K562 (cell line): Measurements from ENCODE around the gene SEZ6L. TPM values are rescaled to one million over a fixed set of nuclear protein-coding genes. Genes with fewer than 3 reads are reported as not detected.

Experiments
- ATAC-seq: fragments of 200-7000 bp; cut with Tn5 transposase; 3 replicates; pipeline ENCODE4 v1.9.1; 2020; ENCODE audit warnings: moderate library complexity
- BruUV-seq: library from RNA; stranded (reverse); fragments of 400-500 nt; replicated peaks from 2 replicates; lab custom pipeline; 2021; lab: Mats Ljungman, UMichigan
- CTCF ChIA-PET: fragments of 300-600 bp; formaldehyde crosslinking; extraction: SDS; loops from one replicate; lab custom pipeline; 2021; ENCODE audit warnings: low intra/inter-chr PET ratio; lab: Yijun Ruan, JAX
- POLR2A ChIA-PET: fragments of 300-600, 350-650 bp; sonication (Branson Sonifier 250); formaldehyde crosslinking; extraction: SDS; loops from one replicate; lab custom pipeline; 2021; ENCODE audit warnings: antibody characterized with exemption, inconsistent platforms; lab: Yijun Ruan, JAX
- DNase-seq, 4 experiments: peaks; one replicate each; pipeline versions ENCODE4 v3.0.0 to v3.0.0-alpha.2; 2011 to 2018; ENCODE audit warnings: low spot score in 3 of 4, mixed read lengths in 3 of 4; ENCODE audit errors: extremely low read depth in 1 of 4
- FAIRE-seq: peaks from 2 replicates; lab custom pipeline; 2011; peaks lifted over from hg19 to GRCh38; lab: Jason Lieb, UNC
- H2AFZ ChIP-seq: 2 replicates; pipeline ENCODE4 v1.6.0; 2011; ENCODE audit warnings: low read depth, low read length, control low read depth, inconsistent platforms
- H3K27ac ChIP-seq: fragments of 200-600 bp; 3 replicates; pipeline ENCODE4 v1.8.0; 2011; ENCODE audit warnings: low read depth, mild to moderate bottlenecking, control low read depth, inconsistent platforms, low read length, moderate library complexity, mixed read lengths; ENCODE audit errors: extremely low read depth
- H3K27me3 ChIP-seq, 2 experiments: fragments of 300-600 bp in 1 of 2; 2 replicates in 1 of 2; 3 replicates in 1 of 2; pipeline versions ENCODE4 v1.6.0 to v1.8.0; 2011; ENCODE audit warnings: inconsistent platforms in 2 of 2, low read length in 2 of 2, mild to moderate bottlenecking in 1 of 2, mixed read lengths in 1 of 2, moderate library complexity in 1 of 2; ENCODE audit not compliant: control insufficient read depth in 2 of 2, insufficient read depth in 2 of 2
- H3K36me3 ChIP-seq: fragments of 300-600 bp; 3 replicates; pipeline ENCODE4 v1.8.0; 2011; ENCODE audit warnings: mild to moderate bottlenecking, low read length, inconsistent platforms; ENCODE audit not compliant: control insufficient read depth, insufficient read depth
- H3K4me1 ChIP-seq, 2 experiments: fragments of 200-600 bp in 1 of 2; replicated peaks in 1 of 2; 2 replicates in 1 of 2; 3 replicates in 1 of 2; pipeline versions ENCODE4 v1.5.1 to v1.8.0; 2011; ENCODE audit warnings: inconsistent platforms in 2 of 2, low read length in 2 of 2, mild to moderate bottlenecking in 1 of 2, mixed read lengths in 1 of 2, moderate library complexity in 1 of 2; ENCODE audit not compliant: control insufficient read depth in 2 of 2, insufficient read depth in 2 of 2
- H3K4me2 ChIP-seq: 2 replicates; pipeline ENCODE4 v1.6.1; 2011; ENCODE audit warnings: low read length, control low read depth, inconsistent platforms, mixed read lengths; ENCODE audit not compliant: insufficient read depth
- H3K4me3 ChIP-seq: fragments of 200-600 bp; sonication (generic), shearing (Covaris generic); 2 replicates; pipeline ENCODE4 v1.5.1; 2016; ENCODE audit warnings: control low read depth, inconsistent platforms
- H3K79me2 ChIP-seq: fragments of 200-600 bp; 3 replicates; pipeline ENCODE4 v1.8.0; 2011; ENCODE audit warnings: low read length, inconsistent platforms; ENCODE audit not compliant: control insufficient read depth, insufficient read depth
- H3K9ac ChIP-seq, 2 experiments: 2 replicates each; pipeline versions ENCODE4 v1.6.0 to v1.6.1; 2011; ENCODE audit warnings: low read depth in 2 of 2, low read length in 2 of 2, control low read depth in 1 of 2, inconsistent platforms in 1 of 2, mild to moderate bottlenecking in 1 of 2, mixed read lengths in 1 of 2; ENCODE audit not compliant: insufficient read depth in 1 of 2
- H3K9me1 ChIP-seq: one replicate; pipeline ENCODE4 v1.6.0; 2011; ENCODE audit warnings: inconsistent platforms, mild to moderate bottlenecking, low read length, moderate library complexity; ENCODE audit not compliant: control insufficient read depth, insufficient read depth
- H3K9me3 ChIP-seq: replicated peaks from 2 replicates; pipeline ENCODE4 v1.5.1; 2011; ENCODE audit warnings: low read depth, low read length, inconsistent platforms; ENCODE audit not compliant: control insufficient read depth, insufficient read depth
- H4K20me1 ChIP-seq: replicated peaks from 2 replicates; pipeline ENCODE4 v1.6.1; 2011; ENCODE audit warnings: low read length, inconsistent platforms, mixed read lengths; ENCODE audit not compliant: control insufficient read depth, insufficient read depth
- BCOR ChIP-seq: fragments of 450-650 bp; IDR thresholded peaks from 2 replicates; pipeline ENCODE4 v1.6.1; 2016
- EGR1 ChIP-seq: fragments of 450-650 bp; conservative IDR thresholded peaks from 2 replicates; pipeline ENCODE4 v1.6.1; 2017; ENCODE audit warnings: mild to moderate bottlenecking
- MAZ ChIP-seq, 2 experiments: fragments of 450-650 bp in 1 of 2; sonication (generic) in 1 of 2; formaldehyde crosslinking; IDR thresholded peaks in 1 of 2; conservative IDR thresholded peaks in 1 of 2; 2 replicates each; pipeline versions ENCODE4 v1.4.0 to v1.5.0; 2020; ENCODE audit warnings: mild to moderate bottlenecking in 1 of 2, missing genetic modification reagents in 1 of 2
- POU5F1 ChIP-seq: fragments of 150-350 bp; IDR thresholded peaks from 2 replicates; pipeline ENCODE4 v1.6.1; 2014; ENCODE audit warnings: borderline replicate concordance, low read length, low read depth, mild to moderate bottlenecking; ENCODE audit not compliant: partially characterized antibody
- RAD21 ChIP-seq, 2 experiments: fragments of 250-450 bp in 1 of 2; fragments of 450-650 bp in 1 of 2; sonication (Bioruptor Pico) in 1 of 2; formaldehyde crosslinking in 1 of 2; IDR thresholded peaks in 1 of 2; conservative IDR thresholded peaks in 1 of 2; 2 replicates each; pipeline versions ENCODE4 v1.4.0 to v1.8.0; 2020 to 2022; ENCODE audit warnings: mild to moderate bottlenecking in 2 of 2, moderate library complexity in 1 of 2
- ZNF121 ChIP-seq: sonication (generic); formaldehyde crosslinking; conservative IDR thresholded peaks from 2 replicates; pipeline ENCODE4 v1.8.0; 2022; ENCODE audit warnings: missing genetic modification reagents
- WGBS: fragments of 100-300 bp; shearing (Covaris generic); methylation state at CpG from one replicate; pipeline ENCODE4 v1.1.6; 2016; ENCODE audit warnings: low coverage, mixed read lengths; ENCODE audit not compliant: insufficient coverage; ENCODE audit errors: missing lambda C conversion rate; 5-methylcytosine and 5-hydroxymethylcytosine counted together
- in situ Hi-C: fragments of 300-500 bp; cut with MboI; formaldehyde crosslinking; loops from 4 replicates; pipeline ENCODE4 v1.15.0; 2018; ENCODE audit warnings: inconsistent platforms, mixed read lengths
- intact Hi-C: fragments of 100-400 bp; cut with micrococcal nuclease; formaldehyde crosslinking; loops from 2 replicates; pipeline ENCODE4 v1.14.2; 2022
- polyA plus RNA-seq, 8 experiments: library from polyadenylated mRNA; depleted of rRNA in 4 of 8; stranded (reverse) in 5 of 8; unstranded in 3 of 8; fragments of >200 nt; fragmentation: Nextera tagmentation in 2 of 8; fragmentation: Illumina TruSeq in 1 of 8; extraction: Ambion mirVana in 2 of 8; extraction: Trizol in 1 of 8; gene quantifications; 2 replicates each; pipeline versions ENCODE4 v1.2.1 to v1.2.3, GENCODE V29; 2011 to 2014; ENCODE audit warnings: inconsistent platforms in 1 of 8, missing spikeins in 1 of 8
- total RNA-seq, 7 experiments: library from RNA; depleted of rRNA in 6 of 7; stranded (reverse); fragments of >200 nt in 6 of 7; fragmentation: Illumina TruSeq in 2 of 7; extraction: Trizol in 2 of 7; gene quantifications; 2 replicates each; pipeline versions ENCODE4 v1.2.1 to v1.2.3, GENCODE V29; 2011 to 2021; ENCODE audit warnings: low replicate concordance in 1 of 7
- TF ChIP-seq, protein P1 (sequence below): IDR thresholded peaks from 3 replicates; pipeline ENCODE4 v1.6.1; 2011; ENCODE audit warnings: borderline replicate concordance, mild to moderate bottlenecking, moderate library complexity; ENCODE audit not compliant: insufficient read length; ENCODE audit errors: extremely low read depth
- TF ChIP-seq, protein P2 (sequence below), 3 experiments: IDR thresholded peaks in 2 of 3; conservative IDR thresholded peaks in 1 of 3; 2 replicates each; pipeline ENCODE4 v1.5.1; 2011 to 2012; ENCODE audit warnings: low read length in 3 of 3, mild to moderate bottlenecking in 3 of 3, control low read depth in 2 of 3, improper control_type of control experiment in 1 of 3, inconsistent platforms in 1 of 3, low read depth in 1 of 3, mixed read lengths in 1 of 3, moderate library complexity in 1 of 3; ENCODE audit not compliant: insufficient read depth in 2 of 3

SEZ6L gene
- total and polyA plus RNA-seq, 9 of the 15 experiments (the other 6 are each of a cell fraction or from before 2014, with no cell fraction given) = not detected

DNA sequence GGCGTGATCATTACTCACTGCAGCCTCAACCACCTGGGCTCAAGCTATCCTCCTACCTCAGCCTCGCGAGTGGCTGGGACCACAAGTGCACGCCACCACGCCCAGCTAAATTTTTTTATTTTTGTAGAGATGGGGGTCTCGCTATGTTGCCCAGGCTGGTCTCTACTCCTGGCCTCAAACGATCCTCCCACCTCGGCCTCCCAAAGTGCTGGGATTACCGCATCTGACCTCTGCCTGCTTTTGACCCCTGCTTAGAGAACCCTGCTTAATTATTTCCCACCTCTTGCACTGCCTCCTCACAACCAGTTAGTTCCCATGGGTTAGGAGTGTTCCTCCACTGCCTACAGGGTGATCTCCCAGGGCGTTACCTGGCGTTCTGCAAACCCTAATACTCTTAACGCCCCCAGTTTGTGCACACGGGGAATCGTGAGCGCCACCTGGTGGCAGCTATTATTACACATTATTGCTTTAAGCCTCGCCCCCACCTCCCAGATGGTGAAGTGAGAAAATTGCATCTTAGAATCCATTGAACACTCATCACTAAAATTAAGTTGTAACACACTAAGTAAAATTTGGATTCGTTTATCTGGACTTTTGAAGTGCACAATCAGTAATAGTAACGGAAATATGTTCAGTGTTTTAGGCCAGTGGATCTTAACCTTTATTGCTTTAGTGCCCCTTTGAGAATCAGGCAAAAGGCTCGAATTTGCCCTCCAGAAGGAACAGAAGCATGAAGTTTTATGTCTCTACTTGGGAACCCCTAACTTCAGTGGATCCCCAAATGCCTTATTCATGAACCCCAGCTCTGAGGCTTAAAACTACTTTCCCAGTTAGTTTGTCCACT is 198.4 kb downstream of the SEZ6L start:
- Histone ChIP-seq H4K20me1 (no peaks in the 10 kb centered on the region; the same call in 1 of the 2 replicates), H2AFZ (no peak overlapping the region), H3K4me1 (no peaks in the 10 kb centered on the region), H3K9me1 (no peaks in the 10 kb centered on the region), H3K36me3 (no peaks in the 10 kb centered on the region), H3K9me3 (no peaks in the 10 kb centered on the region), H3K27me3 (no peaks in the 10 kb centered on the region; a peak in 2 of 5 replicates), H3K4me2 (no peak overlapping the region), H3K27ac (no peak overlapping the region), H3K4me3 (no peak overlapping the region), H3K9ac (no peak overlapping the region), H3K79me2 (no peaks in the 10 kb centered on the region)
- intact Hi-C loops (no loop called here), in situ Hi-C loops (no loop called here)
- ChIA-PET CTCF (interaction anchor here (0.7 kb wide), 1 partner anchor 93 kb away, joined by 3 read pairs; no protein-coding TSS in a partner anchor), POLR2A (interaction anchor here (0.6 to 1.1 kb wide), 2 partner anchors 30 to 145 kb away, joined by 3 read pairs; no protein-coding TSS in a partner anchor)
- 14% methylated on average over 19 of the region's 19 CpGs for WGBS
- peak; percentile 72 for FAIRE-seq
- peak; percentile 57 for TF ChIP-seq ZNF121 (CRISPR knock-in tag)
- TF ChIP-seq, protein P1, sequence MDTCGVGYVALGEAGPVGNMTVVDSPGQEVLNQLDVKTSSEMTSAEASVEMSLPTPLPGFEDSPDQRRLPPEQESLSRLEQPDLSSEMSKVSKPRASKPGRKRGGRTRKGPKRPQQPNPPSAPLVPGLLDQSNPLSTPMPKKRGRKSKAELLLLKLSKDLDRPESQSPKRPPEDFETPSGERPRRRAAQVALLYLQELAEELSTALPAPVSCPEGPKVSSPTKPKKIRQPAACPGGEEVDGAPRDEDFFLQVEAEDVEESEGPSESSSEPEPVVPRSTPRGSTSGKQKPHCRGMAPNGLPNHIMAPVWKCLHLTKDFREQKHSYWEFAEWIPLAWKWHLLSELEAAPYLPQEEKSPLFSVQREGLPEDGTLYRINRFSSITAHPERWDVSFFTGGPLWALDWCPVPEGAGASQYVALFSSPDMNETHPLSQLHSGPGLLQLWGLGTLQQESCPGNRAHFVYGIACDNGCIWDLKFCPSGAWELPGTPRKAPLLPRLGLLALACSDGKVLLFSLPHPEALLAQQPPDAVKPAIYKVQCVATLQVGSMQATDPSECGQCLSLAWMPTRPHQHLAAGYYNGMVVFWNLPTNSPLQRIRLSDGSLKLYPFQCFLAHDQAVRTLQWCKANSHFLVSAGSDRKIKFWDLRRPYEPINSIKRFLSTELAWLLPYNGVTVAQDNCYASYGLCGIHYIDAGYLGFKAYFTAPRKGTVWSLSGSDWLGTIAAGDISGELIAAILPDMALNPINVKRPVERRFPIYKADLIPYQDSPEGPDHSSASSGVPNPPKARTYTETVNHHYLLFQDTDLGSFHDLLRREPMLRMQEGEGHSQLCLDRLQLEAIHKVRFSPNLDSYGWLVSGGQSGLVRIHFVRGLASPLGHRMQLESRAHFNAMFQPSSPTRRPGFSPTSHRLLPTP = no peak
- peak; percentile 64 for TF ChIP-seq EGR1
- 0 out of 2 replicates have a peak, but pooled peaks have one; percentile 12 for TF ChIP-seq BCOR
- no peak for TF ChIP-seq POU5F1
- TF ChIP-seq, protein P2, sequence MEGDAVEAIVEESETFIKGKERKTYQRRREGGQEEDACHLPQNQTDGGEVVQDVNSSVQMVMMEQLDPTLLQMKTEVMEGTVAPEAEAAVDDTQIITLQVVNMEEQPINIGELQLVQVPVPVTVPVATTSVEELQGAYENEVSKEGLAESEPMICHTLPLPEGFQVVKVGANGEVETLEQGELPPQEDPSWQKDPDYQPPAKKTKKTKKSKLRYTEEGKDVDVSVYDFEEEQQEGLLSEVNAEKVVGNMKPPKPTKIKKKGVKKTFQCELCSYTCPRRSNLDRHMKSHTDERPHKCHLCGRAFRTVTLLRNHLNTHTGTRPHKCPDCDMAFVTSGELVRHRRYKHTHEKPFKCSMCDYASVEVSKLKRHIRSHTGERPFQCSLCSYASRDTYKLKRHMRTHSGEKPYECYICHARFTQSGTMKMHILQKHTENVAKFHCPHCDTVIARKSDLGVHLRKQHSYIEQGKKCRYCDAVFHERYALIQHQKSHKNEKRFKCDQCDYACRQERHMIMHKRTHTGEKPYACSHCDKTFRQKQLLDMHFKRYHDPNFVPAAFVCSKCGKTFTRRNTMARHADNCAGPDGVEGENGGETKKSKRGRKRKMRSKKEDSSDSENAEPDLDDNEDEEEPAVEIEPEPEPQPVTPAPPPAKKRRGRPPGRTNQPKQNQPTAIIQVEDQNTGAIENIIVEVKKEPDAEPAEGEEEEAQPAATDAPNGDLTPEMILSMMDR (IDR thresholded peaks at IDR 0.05 in 2 of 3, conservative IDR thresholded peaks at IDR 0.05 in 1 of 3; ENCODE audit: insufficient read depth in 2 of 3, low read depth in 1 of 3, low read length in 3 of 3) = peak; percentile 86 to 96 (median 87)
- TF ChIP-seq MAZ (CRISPR knock-in tag; conservative IDR thresholded peaks at IDR 0.05 in 1 of 2, IDR thresholded peaks at IDR 0.05 in 1 of 2) = peak in 1 of 2 experiments; percentile 68; a peak in 2 of 4 replicates
- peak in 1 of 2 experiments; percentile 37; a peak in 3 of 4 replicates for TF ChIP-seq RAD21 (CRISPR knock-in tag; conservative IDR thresholded peaks at IDR 0.05 in 1 of 2, IDR thresholded peaks at IDR 0.05 in 1 of 2)
- DNase-seq = peak; percentile 50 to 77 (median 64)
- BruUV-seq = no TSS peak
- peak; percentile 85 for ATAC-seq
